DND-41 (cell line): ENCODE results near the gene ACSL5.
A peak's percentile ranks its signal among the peaks of the same experiment; 100 is the strongest.
"Not testable (repeated sequence)": the region's sequence is repeated elsewhere in the genome, so short reads cannot be mapped to it uniquely, and the experiment has no call there.

Experiments used
- ATAC-seq: fragments of 200-7000 bp; cut with Tn5 transposase; 3 replicates; pipeline ENCODE4 v1.9.1; 2021; ENCODE audit warnings: low read depth; ENCODE audit not compliant: insufficient read depth
- DNase-seq: peaks from one replicate; pipeline ENCODE4 v3.0.0-alpha.2; 2020
- H2AFZ ChIP-seq: 2 replicates; pipeline ENCODE4 v1.6.0; 2012; ENCODE audit warnings: low read depth, low read length
- H3K27ac ChIP-seq: 2 replicates; pipeline ENCODE4 v1.5.1; 2012; ENCODE audit warnings: low read length, inconsistent platforms
- H3K27me3 ChIP-seq: fragments of 200-600 bp; sonication (generic); 2 replicates; pipeline ENCODE4 v1.6.0; 2012; ENCODE audit warnings: low read length, mild to moderate bottlenecking, inconsistent platforms; ENCODE audit not compliant: insufficient read depth, poor library complexity
- H3K36me3 ChIP-seq: 2 replicates; pipeline ENCODE4 v1.5.1; 2012; ENCODE audit warnings: low read length, inconsistent platforms; ENCODE audit not compliant: insufficient read depth
- H3K4me1 ChIP-seq: 2 replicates; pipeline ENCODE4 v1.5.1; 2012; ENCODE audit warnings: mild to moderate bottlenecking, low read length; ENCODE audit not compliant: insufficient read depth
- H3K4me2 ChIP-seq: 2 replicates; pipeline ENCODE4 v1.6.0; 2012; ENCODE audit warnings: mild to moderate bottlenecking, moderate library complexity, low read length, inconsistent platforms; ENCODE audit not compliant: insufficient read depth
- H3K4me3 ChIP-seq, 2 experiments: fragments of 200-600 bp in 1 of 2; shearing (Covaris generic) in 1 of 2; 2 replicates each; pipeline ENCODE4 v1.5.1; 2012 to 2016; ENCODE audit warnings: inconsistent platforms in 2 of 2, low read length in 2 of 2, mild to moderate bottlenecking in 2 of 2, low read depth in 1 of 2, moderate library complexity in 1 of 2
- H3K79me2 ChIP-seq: 2 replicates; pipeline ENCODE4 v1.6.0; 2012; ENCODE audit warnings: low read length, inconsistent platforms; ENCODE audit not compliant: insufficient read depth
- H3K9ac ChIP-seq: 2 replicates; pipeline ENCODE4 v1.6.0; 2012; ENCODE audit warnings: low read depth, mild to moderate bottlenecking, inconsistent platforms, low read length, moderate library complexity
- H3K9me3 ChIP-seq: 2 replicates; pipeline ENCODE4 v1.5.1; 2012; ENCODE audit warnings: low read length, moderate library complexity, mild to moderate bottlenecking, inconsistent platforms; ENCODE audit not compliant: insufficient read depth, severe bottlenecking
- H4K20me1 ChIP-seq: 2 replicates; pipeline ENCODE4 v1.6.0; 2012; ENCODE audit warnings: low read length; ENCODE audit not compliant: insufficient read depth
- EZH2 ChIP-seq: IDR thresholded peaks from 3 replicates; pipeline ENCODE4 v1.6.1; 2012; ENCODE audit warnings: borderline replicate concordance, low read depth, mild to moderate bottlenecking, moderate library complexity, low read length, inconsistent platforms; ENCODE audit not compliant: severe bottlenecking
- TF ChIP-seq, protein P1 (sequence below): IDR thresholded peaks from 2 replicates; pipeline ENCODE4 v1.5.1; 2012; ENCODE audit warnings: borderline replicate concordance, low read length, moderate library complexity, mild to moderate bottlenecking; ENCODE audit not compliant: poor library complexity, severe bottlenecking; ENCODE audit errors: extremely low read depth

ACSL5 gene

DNA sequence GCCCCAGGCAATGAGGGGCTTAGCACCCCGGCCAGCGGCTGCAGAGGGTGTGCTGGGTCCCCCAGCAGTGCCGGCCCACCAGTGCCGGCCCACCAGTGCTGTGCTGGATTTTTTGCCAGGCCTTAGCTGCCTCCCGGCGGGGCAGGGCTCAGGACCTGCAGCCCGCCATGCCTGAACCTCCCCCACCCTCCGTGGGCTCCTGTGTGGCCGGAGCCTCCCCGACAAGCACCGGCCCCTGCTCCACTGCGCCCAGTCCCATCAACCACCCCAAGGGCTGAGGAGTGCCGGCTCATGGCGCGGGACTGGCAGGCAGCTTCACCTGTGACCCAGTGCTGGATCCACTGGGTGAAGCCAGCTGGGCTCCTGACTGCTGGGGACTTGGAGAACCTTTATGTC is 3.5 kb upstream of the ACSL5 start:
- Histone ChIP-seq H3K36me3 (no peaks in the 10 kb centered on the region), H4K20me1 (no peaks in the 10 kb centered on the region), H3K79me2 (no peaks in the 10 kb centered on the region), H3K9ac (no peak overlapping the region), H3K9me3 (no peaks in the 10 kb centered on the region), H2AFZ (no peak overlapping the region), H3K4me3 (no peak overlapping the region), H3K4me1 (peaks cover 5% of the 10 kb centered on the region), H3K27ac (no peak overlapping the region), H3K4me2 (no peak overlapping the region), H3K27me3 (no peaks in the 10 kb centered on the region)
- TF ChIP-seq, protein P1, sequence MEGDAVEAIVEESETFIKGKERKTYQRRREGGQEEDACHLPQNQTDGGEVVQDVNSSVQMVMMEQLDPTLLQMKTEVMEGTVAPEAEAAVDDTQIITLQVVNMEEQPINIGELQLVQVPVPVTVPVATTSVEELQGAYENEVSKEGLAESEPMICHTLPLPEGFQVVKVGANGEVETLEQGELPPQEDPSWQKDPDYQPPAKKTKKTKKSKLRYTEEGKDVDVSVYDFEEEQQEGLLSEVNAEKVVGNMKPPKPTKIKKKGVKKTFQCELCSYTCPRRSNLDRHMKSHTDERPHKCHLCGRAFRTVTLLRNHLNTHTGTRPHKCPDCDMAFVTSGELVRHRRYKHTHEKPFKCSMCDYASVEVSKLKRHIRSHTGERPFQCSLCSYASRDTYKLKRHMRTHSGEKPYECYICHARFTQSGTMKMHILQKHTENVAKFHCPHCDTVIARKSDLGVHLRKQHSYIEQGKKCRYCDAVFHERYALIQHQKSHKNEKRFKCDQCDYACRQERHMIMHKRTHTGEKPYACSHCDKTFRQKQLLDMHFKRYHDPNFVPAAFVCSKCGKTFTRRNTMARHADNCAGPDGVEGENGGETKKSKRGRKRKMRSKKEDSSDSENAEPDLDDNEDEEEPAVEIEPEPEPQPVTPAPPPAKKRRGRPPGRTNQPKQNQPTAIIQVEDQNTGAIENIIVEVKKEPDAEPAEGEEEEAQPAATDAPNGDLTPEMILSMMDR, result no peak
- no peak for TF ChIP-seq EZH2
- no peak for DNase-seq
- no peak for ATAC-seq

DNA sequence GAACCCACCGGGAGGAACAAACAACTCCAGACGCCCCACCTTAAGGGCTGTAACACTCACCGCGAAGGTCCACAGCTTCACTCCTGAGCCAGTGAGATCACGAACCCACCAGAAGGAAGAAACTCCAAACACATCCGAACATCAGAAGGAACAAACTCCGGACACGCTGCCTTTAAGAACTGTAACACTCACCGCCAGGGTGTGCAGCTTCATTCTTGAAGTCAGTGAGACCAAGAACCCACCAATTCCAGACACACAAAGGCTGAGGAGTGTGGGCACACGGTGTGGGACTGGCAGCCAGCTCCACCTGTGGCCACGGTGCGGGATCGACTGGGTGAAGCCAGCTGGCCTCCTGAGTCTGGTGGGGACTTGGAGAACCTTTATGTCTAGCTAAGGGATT is 2.6 kb upstream of the ACSL5 start:
- H3K36me3 ChIP-seq, H3K9me3 ChIP-seq, H3K4me2 ChIP-seq, H3K4me3 ChIP-seq, DNase-seq, H3K9ac ChIP-seq, H2AFZ ChIP-seq, H3K27me3 ChIP-seq, H3K27ac ChIP-seq, H4K20me1 ChIP-seq, H3K79me2 ChIP-seq, ATAC-seq: not testable (repeated sequence)
- H3K4me1 ChIP-seq, result peaks cover 12% of the 10 kb centered on the region

DNA sequence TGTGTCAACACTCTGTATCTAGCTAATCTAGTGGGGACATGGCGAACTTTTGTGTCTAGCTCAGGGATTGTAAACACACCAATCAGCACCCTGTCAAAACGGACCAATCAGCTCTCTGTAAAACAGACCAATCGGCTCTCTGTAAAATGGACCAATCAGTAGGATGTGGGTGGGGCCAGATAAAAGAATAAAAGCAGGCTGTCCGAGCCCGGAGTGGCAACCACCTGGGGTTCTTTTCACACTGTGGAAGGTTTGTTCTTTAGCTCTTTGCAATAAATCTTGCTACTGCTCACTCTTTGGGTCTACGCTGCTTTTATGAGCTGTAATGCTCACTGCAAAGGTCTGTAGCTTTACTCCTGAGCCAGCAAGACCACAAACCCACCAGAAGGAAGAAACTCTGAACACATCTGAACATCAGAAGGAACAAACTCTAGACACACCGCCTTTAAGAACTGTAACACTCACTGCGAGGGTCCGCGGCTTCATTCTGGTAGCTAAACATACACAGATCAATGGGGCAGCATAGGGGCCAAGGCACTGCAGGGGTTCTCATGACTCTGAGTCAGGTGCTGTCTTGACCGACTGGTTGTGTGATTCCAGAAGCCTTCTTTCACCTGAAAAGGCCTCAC is 1.6 kb upstream of the ACSL5 start:
- H3K27ac ChIP-seq, H3K9me3 ChIP-seq, DNase-seq, H3K4me2 ChIP-seq, H3K36me3 ChIP-seq, H3K9ac ChIP-seq, ATAC-seq, H4K20me1 ChIP-seq, H3K4me3 ChIP-seq, H3K27me3 ChIP-seq, H2AFZ ChIP-seq: not testable (repeated sequence)
- Histone ChIP-seq H3K4me1 (peaks cover 22% of the 10 kb centered on the region), H3K79me2 (peaks cover 12% of the 10 kb centered on the region)

DNA sequence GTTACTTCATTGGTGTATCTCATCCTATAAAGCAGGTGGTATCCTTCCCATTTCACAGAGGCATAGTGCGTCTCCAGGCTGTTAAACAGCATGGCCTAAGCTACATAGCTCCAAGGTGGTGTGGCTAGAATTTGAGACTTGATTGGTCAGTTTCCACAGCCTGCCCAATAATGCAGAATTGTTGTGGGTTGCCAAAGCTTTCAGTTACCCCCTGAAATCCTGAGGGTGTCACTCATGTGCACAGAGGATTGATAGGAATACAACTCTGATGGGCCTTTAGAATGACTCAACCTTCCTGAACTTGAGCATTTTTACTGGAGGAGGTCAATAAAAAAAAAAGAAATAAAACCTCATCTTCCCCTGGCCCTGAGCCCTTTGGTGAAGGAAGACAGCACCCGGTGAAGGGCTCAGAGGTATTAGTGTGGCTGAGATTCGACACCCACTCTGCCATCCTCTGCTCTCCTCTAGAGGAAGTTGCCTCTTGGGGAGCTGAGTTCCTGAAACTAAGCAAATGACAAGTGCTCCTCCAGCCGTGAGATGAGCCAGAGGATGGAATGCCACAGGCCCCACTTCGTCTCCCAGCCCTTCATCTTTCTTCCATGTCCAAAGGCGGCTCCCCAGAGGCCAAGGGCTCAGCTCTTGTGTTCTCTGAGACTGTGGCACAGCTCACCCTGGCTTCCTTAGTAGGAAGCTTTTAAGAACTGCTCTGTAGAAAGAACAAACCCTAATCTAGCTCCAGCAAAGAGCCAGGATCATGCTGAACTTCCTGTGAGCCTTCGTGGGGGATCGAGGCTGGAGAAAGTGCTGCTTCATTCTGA is 1.0 kb downstream of the ACSL5 start:
- ATAC-seq, result no peak
- Histone ChIP-seq H2AFZ (peak overlapping the region; percentile 96), H3K4me2 (peak overlapping the region; percentile 91), H3K9ac (peak overlapping the region; percentile 79), H3K27ac (0 out of 2 replicates have a peak overlapping the region, but pooled peaks have one; percentile 94), H4K20me1 (no peaks in the 10 kb centered on the region), H3K27me3 (no peaks in the 10 kb centered on the region), H3K36me3 (peaks cover 3% of the 10 kb centered on the region; the same call in 1 of the 2 replicates), H3K79me2 (peaks cover 20% of the 10 kb centered on the region), H3K9me3 (no peaks in the 10 kb centered on the region), H3K4me3 (no peak overlapping the region), H3K4me1 (peaks cover 29% of the 10 kb centered on the region)
- TF ChIP-seq, protein P1, result no peak
- TF ChIP-seq EZH2, result no peak
- DNase-seq, result no peak
